NCI-H345 treated with DMSO at 0.1 percent for 48 hours (cell line): ENCODE data around the gene AFAP1.

ENCODE experiments used
- DNase-seq: peaks from one replicate; lab custom pipeline; 2025; ENCODE audit not compliant: unreplicated experiment; lab: John Stamatoyannopoulos, UW

Gene AFAP1

GRCh38 chr4:7968262-7968896 is 28.7 kb upstream of the AFAP1 start:
- DNase-seq = no peak

GRCh38 chr4:7967501-7968261 is 28.0 kb upstream of the AFAP1 start:
- no peak for DNase-seq

DNA sequence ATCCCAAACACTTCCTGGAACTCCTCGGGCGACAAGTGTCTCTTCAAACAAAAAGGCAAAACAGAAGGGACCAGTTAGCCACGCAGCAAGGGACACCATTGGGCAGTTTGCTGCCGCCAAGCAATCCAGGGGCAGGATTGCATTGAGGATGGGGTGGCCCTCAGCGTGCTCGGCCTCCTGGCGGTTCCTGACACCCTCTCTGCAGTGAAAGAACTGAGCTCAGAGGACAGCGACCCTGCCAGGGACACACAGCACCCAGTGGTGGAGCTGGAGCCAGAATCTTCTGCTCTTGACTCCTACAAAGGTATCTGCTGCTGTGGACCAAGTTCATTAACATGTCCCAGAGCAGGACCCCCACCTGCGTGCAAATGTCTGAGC is 27.4 kb upstream of the AFAP1 start:
- DNase-seq = no peak

DNA sequence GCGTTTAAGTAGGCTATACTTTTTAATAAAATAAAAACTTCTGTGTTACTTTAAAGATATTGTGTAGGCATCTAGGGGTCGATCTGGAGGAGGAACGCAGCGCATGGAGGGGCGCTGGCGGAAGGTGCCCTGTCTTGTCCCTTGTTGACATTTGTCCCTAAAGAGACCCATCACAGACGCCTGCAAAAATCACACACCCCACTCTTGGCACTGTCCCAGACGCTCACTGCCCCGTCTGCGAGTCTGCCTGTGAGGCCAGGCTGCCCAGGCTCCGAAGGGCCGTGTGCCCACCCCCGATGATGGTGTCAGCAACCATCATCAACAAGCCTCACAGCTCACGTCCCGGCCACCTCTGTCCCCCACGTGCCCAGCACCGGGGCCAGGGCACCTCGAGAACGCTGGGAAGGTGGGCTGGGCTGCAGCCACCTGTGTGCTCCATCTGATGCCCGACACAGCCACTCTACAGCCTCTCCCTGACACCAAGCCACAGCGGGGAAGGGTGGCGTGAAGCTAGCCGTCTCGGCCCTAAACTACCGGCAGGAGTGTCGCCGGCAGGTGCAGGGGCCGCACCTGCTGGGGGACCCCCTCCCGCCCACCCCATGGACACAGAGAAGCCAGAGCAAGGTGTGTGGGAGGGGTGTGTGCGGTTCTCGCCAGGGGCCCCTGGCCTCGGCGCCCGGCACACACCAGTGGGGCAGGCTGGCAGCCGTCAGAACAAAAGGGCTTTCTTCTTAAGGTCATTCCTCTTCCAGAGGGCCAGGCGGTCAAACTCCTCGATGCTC is 26.8 kb upstream of the AFAP1 start:
- DNase-seq = no peak

DNA sequence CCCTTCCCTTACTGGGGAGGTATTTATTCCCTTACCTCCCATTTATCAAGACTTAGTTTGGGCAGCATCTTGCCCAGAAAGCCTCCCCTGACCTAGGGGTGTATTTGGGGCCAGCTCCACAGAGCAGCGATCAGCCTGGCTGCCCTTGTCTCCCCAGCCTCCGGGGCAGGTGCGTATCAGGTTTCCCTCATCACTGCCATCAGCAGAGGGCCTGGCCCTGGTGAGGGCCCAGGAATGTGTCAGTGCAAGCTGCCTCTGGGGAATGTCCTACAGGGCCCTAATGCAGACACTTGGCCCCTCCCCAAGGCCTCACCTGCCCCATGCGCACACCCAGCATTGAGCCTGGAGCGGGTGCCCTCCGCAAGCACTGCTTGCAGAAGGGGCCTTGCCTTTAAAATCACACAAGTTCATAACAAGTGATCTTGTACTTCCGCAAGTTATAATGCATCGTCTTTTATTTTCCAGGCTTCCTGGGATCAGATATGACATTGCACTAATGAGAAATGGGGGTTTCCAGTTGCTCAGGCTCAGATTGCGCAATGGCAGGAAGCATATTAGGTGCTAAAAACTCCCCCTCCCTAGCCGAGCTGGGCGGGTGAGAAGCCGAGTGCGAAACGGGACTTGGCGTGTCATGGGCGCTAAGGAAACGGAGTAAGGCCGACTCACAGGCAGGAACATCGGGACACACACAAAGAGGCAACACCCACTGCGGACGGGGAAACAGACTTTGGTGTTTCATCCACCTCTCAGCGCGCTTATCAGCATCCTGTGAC is 25.4 kb upstream of the AFAP1 start:
- DNase-seq = no peak

- DNase-seq = no peak
Measured at GRCh38 chr4:7964459-7964858, 24.8 kb upstream of the AFAP1 start.

DNA sequence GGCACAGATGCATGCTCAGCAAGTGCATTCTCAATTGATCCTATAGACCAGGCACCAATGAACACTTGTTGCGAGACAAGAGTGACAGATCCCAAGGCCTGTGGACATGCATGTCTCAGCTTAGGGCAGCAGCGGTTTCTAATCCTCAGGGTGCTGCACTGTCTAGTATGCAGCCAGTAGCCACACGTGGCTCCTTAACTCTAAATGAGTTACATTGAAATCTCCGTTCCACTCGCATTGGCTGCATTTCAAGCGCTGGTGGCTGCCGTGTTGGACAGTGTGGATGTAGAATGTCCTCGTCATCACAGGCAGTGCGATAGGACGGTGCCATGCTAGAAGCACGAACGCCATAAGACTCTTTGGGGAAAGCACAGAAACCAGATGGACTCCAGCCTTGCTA is 24.0 kb upstream of the AFAP1 start:
- no peak for DNase-seq

DNA sequence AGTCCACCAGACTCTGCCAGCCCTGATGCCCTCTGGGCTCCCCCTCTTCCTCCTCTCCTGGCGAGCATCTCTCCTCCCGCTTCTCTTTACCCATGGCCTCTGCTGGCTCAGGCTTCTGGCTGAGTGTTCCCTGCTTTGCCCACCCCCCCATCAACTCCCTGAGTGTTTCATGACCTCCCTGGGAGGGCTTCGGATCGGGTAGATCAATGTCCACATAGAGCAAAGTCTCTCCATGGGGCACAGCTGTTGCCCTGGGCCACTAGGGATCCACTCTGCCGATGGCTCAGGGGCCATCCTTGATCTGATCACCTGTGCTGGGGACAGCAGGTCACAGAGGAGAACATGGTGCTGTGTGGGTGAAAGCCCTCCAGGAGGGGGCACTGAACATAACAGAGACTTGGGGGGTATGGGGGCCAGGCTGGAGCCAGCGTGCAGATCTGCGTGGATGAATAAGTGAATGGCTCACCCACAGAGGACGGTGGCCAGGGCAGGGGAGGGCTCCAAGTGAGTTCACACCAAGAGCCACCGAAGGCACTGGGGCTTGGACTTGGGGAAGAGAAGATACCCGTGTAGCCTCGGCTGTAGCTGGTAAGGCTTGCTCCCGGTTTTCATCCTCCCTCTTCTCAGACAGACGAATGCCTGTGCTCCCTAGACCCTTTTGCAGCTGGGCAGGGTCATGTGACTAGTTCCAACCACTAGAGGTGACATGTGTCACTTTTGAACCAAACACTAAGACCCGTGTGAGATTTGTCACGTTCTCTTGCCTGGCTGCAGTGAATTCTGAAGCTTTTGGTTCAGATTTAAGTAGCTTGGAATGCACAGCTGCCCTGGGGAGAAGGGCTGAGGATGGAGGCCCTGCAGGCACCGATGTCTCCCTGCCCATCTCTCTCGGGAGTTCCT is 23.2 kb upstream of the AFAP1 start:
- DNase-seq = no peak

GRCh38 chr4:7960790-7961655 is 21.4 kb upstream of the AFAP1 start:
- no peak for DNase-seq

- DNase-seq = no peak
Measured at GRCh38 chr4:7960017-7960789, 20.5 kb upstream of the AFAP1 start.

DNA sequence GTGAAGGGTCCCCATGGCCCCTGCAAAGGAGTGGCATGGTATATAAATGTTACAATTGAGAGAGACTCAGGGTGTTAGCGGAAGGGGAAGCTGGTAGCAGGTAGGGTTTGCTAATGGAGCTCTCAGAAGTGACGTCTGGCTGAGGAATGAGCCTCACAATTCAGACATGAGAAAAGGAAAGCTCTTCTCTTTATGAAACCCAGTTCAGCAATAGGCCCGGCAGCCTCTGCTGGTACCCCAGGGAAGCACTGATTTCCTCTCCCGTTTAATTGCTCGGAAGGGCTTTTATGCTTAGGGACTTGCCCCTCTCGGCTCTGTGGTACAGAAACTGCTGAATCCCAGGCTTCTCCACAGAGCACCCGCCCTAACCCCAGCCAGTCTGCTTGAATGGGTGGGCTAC is 19.4 kb upstream of the AFAP1 start:
- no peak for DNase-seq

DNA sequence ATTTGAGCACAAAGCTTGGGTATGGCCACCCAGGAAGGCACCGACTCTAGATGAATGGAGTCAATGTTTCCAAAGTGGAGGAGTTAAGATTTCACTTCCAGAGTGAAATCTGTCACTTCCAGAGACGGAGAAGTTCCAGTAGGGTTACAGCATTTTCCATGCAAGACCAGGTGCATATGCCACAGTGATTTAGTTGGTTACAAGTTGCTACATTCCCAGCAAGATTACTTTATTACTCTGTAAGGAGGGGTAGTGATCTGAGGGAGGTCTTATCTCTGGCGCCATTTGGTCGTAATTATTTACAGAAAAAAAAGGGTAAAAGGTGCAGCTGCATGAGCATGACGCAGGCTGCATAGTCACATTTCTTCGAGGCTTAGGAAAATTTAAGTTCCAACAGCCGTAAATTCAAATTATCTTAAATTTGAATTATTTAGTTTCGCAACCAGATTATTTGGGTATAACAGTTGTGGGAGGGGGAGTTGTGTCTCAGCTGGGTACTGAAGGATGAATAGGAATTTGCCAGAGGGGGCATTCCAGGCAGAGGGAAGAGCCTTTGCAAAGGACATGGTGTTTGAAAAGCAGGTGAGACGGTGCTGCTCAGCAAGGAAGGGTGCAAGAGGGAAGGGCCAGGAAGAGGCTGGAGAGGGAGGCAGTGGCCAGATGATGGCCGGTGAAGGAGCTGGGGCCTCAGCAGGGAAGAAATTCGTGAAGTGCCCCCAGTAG is 17.4 kb upstream of the AFAP1 start:
- no peak for DNase-seq

GRCh38 chr4:7956270-7956808 is 16.7 kb upstream of the AFAP1 start:
- DNase-seq = no peak

- DNase-seq = no peak
Measured at GRCh38 chr4:7955393-7955792, 15.7 kb upstream of the AFAP1 start.

- no peak for DNase-seq
Measured at GRCh38 chr4:7952615-7953014, 13.0 kb upstream of the AFAP1 start.

DNA sequence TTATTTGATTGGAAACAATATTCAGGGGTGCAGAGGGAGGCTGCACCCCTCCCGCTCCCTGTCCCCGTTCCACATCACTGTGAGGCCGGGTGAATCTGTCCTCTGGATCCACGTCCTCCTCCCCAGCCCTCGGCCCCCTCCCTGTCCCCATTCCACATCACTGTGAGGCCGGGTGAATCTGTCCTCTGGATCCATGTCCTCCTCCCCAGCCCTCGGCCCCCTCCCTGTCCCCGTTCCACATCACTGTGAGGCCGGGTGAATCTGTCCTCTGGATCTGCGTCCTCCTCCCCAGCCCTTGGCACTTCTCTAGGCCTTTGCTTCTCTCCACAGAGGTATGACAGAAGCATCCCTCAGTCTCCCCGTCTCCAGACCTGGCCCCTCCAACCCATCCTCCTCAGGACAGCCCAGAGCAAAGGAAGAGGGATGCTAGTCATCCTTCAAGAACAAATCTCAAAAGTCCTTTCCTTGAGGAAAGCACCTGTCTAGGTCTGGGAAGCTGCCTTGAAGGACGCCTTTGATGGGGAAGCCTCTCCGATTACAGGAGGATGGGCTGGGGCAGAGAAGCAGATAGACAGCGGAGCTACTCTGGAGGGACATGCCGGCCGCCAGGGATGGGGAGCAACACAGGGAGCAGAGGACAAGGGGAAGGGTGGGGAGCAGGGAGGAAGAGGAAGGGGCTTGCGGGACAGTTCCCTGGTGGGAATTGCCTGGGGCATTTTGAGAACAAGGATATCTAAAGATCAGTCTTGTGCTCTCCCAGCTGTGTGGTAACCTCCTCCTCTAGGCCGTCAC is 10.8 kb upstream of the AFAP1 start:
- DNase-seq = no peak

DNA sequence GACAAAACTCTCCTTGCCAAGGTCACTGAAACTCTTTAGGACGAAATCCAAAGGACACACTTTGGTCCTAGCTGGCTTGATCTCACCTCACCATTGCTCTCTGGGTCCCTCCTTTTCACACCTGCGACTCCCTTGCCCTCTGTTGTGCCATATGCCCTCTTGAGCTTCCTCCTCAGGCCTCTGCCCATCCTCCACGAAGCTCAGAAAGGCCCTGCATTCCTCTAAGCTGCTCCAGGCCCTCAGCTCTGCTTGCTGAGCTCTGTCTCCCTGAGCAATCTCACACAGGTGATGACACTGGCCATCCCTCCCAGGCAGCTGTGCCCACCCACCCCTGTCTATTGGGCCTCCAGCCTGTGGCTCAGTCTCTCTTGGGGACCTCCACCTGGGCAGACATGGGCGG is 10.1 kb upstream of the AFAP1 start:
- no peak for DNase-seq
